HEK293 (cell line): ENCODE results near the gene CTSO.

ENCODE experiments used
- CTCF ChIA-PET: fragments of 350-600 bp; formaldehyde crosslinking; extraction: SDS; loops from one replicate; lab custom pipeline; 2021; ENCODE audit warnings: antibody characterized with exemption; lab: Yijun Ruan, JAX
- POLR2A ChIA-PET: fragments of 300-600 bp; formaldehyde crosslinking; extraction: SDS; loops from one replicate; lab custom pipeline; 2020; ENCODE audit warnings: antibody characterized with exemption, inconsistent platforms; lab: Yijun Ruan, JAX
- H3K27ac ChIP-seq: fragments of 200-500 bp; sonication (Bioruptor generic); 2 replicates; pipeline ENCODE4 v1.5.1; 2014; ENCODE audit warnings: low read depth, low read length, control low read depth, inconsistent platforms; ENCODE audit errors: extremely low read depth
- H3K36me3 ChIP-seq, 2 experiments: fragments of 200-500 bp in 1 of 2; sonication (Bioruptor generic) in 1 of 2; 1 replicate in 1 of 2; 2 replicates in 1 of 2; pipeline ENCODE4 v1.5.1; 2014 to 2017; ENCODE audit warnings: inconsistent platforms in 2 of 2, low read length in 2 of 2; ENCODE audit not compliant: control insufficient read depth in 2 of 2, insufficient read depth in 1 of 2
- H3K4me1 ChIP-seq: fragments of 200-500 bp; sonication (Bioruptor generic); 2 replicates; pipeline ENCODE4 v1.5.1; 2014; ENCODE audit warnings: mild to moderate bottlenecking, low read length, inconsistent platforms; ENCODE audit not compliant: control insufficient read depth, insufficient read depth
- H3K4me3 ChIP-seq: 2 replicates; pipeline ENCODE4 v1.5.1; 2011; ENCODE audit warnings: low read depth, mild to moderate bottlenecking, control low read depth, low read length, moderate library complexity
- H3K9me3 ChIP-seq: fragments of 200-500 bp; sonication (Bioruptor generic); 2 replicates; pipeline ENCODE4 v1.5.1; 2014; ENCODE audit warnings: low read depth, low read length, inconsistent platforms; ENCODE audit not compliant: control insufficient read depth, insufficient read depth
- HOXA7 ChIP-seq: sonication (generic); formaldehyde crosslinking; IDR thresholded peaks from 2 replicates; pipeline ENCODE4 v1.8.1; 2022; ENCODE audit warnings: missing genetic modification reagents, borderline replicate concordance
- KLF10 ChIP-seq: fragments of 450-650 bp; IDR thresholded peaks from 2 replicates; pipeline ENCODE4 v1.5.1; 2018; ENCODE audit warnings: missing biosample characterization, mild to moderate bottlenecking, missing genetic modification characterization
- PATZ1 ChIP-seq: fragments of 450-650 bp; formaldehyde crosslinking; IDR thresholded peaks from 2 replicates; pipeline ENCODE4 v1.5.1; 2016; ENCODE audit warnings: missing biosample characterization, missing genetic modification characterization
- REST ChIP-seq: fragments of 450-650 bp; formaldehyde crosslinking; IDR thresholded peaks from 2 replicates; pipeline ENCODE4 v1.5.1; 2016; ENCODE audit warnings: missing biosample characterization, missing genetic modification characterization
- SP2 ChIP-seq: fragments of 450-650 bp; formaldehyde crosslinking; IDR thresholded peaks from 2 replicates; pipeline ENCODE4 v1.5.1; 2016; ENCODE audit warnings: missing biosample characterization, missing genetic modification characterization
- TRIM28 ChIP-seq: IDR thresholded peaks from 2 replicates; pipeline ENCODE4 v1.6.1; 2011; ENCODE audit warnings: low read length, control low read depth, borderline replicate concordance
- YY2 ChIP-seq: fragments of 450-650 bp; formaldehyde crosslinking; IDR thresholded peaks from 2 replicates; pipeline ENCODE4 v1.5.1; 2016; ENCODE audit warnings: missing biosample characterization, missing genetic modification characterization
- ZNF138 ChIP-seq: fragments of 450-650 bp; formaldehyde crosslinking; IDR thresholded peaks from 2 replicates; pipeline ENCODE4 v1.5.1; 2016; ENCODE audit warnings: missing biosample characterization, missing genetic modification characterization, borderline replicate concordance
- ZNF157 ChIP-seq: fragments of 450-650 bp; formaldehyde crosslinking; IDR thresholded peaks from 2 replicates; pipeline ENCODE4 v1.5.1; 2016; ENCODE audit warnings: missing biosample characterization, missing genetic modification characterization
- ZNF202 ChIP-seq: fragments of 450-650 bp; formaldehyde crosslinking; IDR thresholded peaks from 2 replicates; pipeline ENCODE4 v1.5.1; 2016; ENCODE audit warnings: missing biosample characterization, missing genetic modification characterization, borderline replicate concordance
- ZNF248 ChIP-seq: fragments of 450-650 bp; formaldehyde crosslinking; IDR thresholded peaks from 2 replicates; pipeline ENCODE4 v1.5.1; 2017; ENCODE audit warnings: missing biosample characterization, missing genetic modification characterization
- ZNF280C ChIP-seq: fragments of 450-650 bp; formaldehyde crosslinking; IDR thresholded peaks from 2 replicates; pipeline ENCODE4 v1.5.1; 2016; ENCODE audit warnings: missing biosample characterization, missing genetic modification characterization
- ZNF394 ChIP-seq: fragments of 450-650 bp; formaldehyde crosslinking; IDR thresholded peaks from 2 replicates; pipeline ENCODE4 v1.5.1; 2016; ENCODE audit warnings: missing biosample characterization, missing genetic modification characterization, mild to moderate bottlenecking, moderate library complexity, borderline replicate concordance
- ZNF473 ChIP-seq: fragments of 450-650 bp; formaldehyde crosslinking; IDR thresholded peaks from 2 replicates; pipeline ENCODE4 v1.5.1; 2017; ENCODE audit warnings: missing biosample characterization, missing genetic modification characterization
- ZNF529 ChIP-seq: fragments of 450-650 bp; formaldehyde crosslinking; IDR thresholded peaks from 2 replicates; pipeline ENCODE4 v1.5.1; 2017; ENCODE audit warnings: missing genetic modification characterization, missing biosample characterization; ENCODE audit not compliant: insufficient replicate concordance
- ZNF530 ChIP-seq: fragments of 450-650 bp; formaldehyde crosslinking; IDR thresholded peaks from 2 replicates; pipeline ENCODE4 v1.5.1; 2016; ENCODE audit warnings: low read depth, missing biosample characterization, missing genetic modification characterization
- ZNF555 ChIP-seq: fragments of 450-650 bp; formaldehyde crosslinking; conservative IDR thresholded peaks from 2 replicates; pipeline ENCODE4 v1.5.1; 2017; ENCODE audit warnings: missing biosample characterization, mild to moderate bottlenecking, missing genetic modification characterization, inconsistent platforms
- ZNF626 ChIP-seq: fragments of 450-650 bp; sonication (Bioruptor Pico); formaldehyde crosslinking; IDR thresholded peaks from 2 replicates; pipeline ENCODE4 v1.5.1; 2018; ENCODE audit warnings: missing biosample characterization, missing genetic modification characterization, inconsistent platforms
- ZSCAN18 ChIP-seq: fragments of 450-650 bp; formaldehyde crosslinking; IDR thresholded peaks from 2 replicates; pipeline ENCODE4 v1.5.1; 2016; ENCODE audit warnings: missing biosample characterization, missing genetic modification characterization

CTSO gene

GRCh38 chr4:155877971-155878370 lies 75.7 kb downstream of the CTSO start:
- POLR2A ChIA-PET, result no interaction called here
- TF ChIP-seq PATZ1 (tag by site-specific recombination), result no peak
- TF ChIP-seq ZNF530, result no peak
- no peak for TF ChIP-seq ZSCAN18 (tag by site-specific recombination)
- no peak for TF ChIP-seq SP2 (tag by site-specific recombination)
- no peak for TF ChIP-seq ZNF394 (tag by site-specific recombination)
- no peak for TF ChIP-seq REST (tag by site-specific recombination)
- TF ChIP-seq ZNF280C, result no peak
- no peak for TF ChIP-seq ZNF248 (tag by site-specific recombination)
- TF ChIP-seq TRIM28, result no peak
- TF ChIP-seq YY2 (tag by site-specific recombination), result no peak
- TF ChIP-seq KLF10 (tag by site-specific recombination), result no peak
- no peak for TF ChIP-seq HOXA7
- no peak for TF ChIP-seq ZNF626 (tag by site-specific recombination)
- CTCF ChIA-PET, result no interaction called here
- Histone ChIP-seq H3K9me3 (no peaks in the 10 kb centered on the region), H3K4me3 (no peak overlapping the region), H3K4me1 (no peaks in the 10 kb centered on the region), H3K27ac (no peak overlapping the region), H3K36me3 (no peaks in the 10 kb centered on the region)

GRCh38 chr4:155875878-155876277 lies 77.8 kb downstream of the CTSO start:
- no peaks in the 10 kb centered on the region for H3K36me3 ChIP-seq
- ChIA-PET CTCF (no interaction called here), POLR2A (no interaction called here)
- TF ChIP-seq ZNF529 (tag by site-specific recombination) (no peak), ZNF473 (tag by site-specific recombination) (no peak), ZNF138 (tag by site-specific recombination) (no peak), ZNF202 (tag by site-specific recombination) (no peak), ZNF555 (tag by site-specific recombination) (no peak), ZNF157 (no peak), TRIM28 (no peak)
- H3K27ac ChIP-seq, result no peak overlapping the region
- H3K4me3 ChIP-seq, result no peak overlapping the region
- no peaks in the 10 kb centered on the region for H3K4me1 ChIP-seq
- H3K9me3 ChIP-seq, result no peaks in the 10 kb centered on the region
